ENCODE results near the gene IL37. TPM values are rescaled to one million over a fixed set of nuclear protein-coding genes. Genes with fewer than 3 reads are reported as not detected.

The IL37 gene
- total and polyA plus RNA-seq, 2 donors from 2014 or later = not detected

- H3K9me3 ChIP-seq (ENCODE audit: control insufficient read depth in 2 of 3, insufficient read depth in 1 of 3, low read length in 3 of 3) = no peaks in the 10 kb centered on the region
- H3K36me3 ChIP-seq (ENCODE audit: control insufficient read depth in 2 of 3, insufficient read depth in 3 of 3, low read length in 3 of 3) = no peaks in the 10 kb centered on the region
- no peaks in the 10 kb centered on the region for H3K27me3 ChIP-seq (ENCODE audit: control insufficient read depth, insufficient read depth, low read length)
- H3K4me1 ChIP-seq (ENCODE audit: control insufficient read depth in 2 of 3, insufficient read depth in 2 of 3, low read depth in 1 of 3, low read length in 3 of 3) = no peaks in the 10 kb centered on the region
- H3K9ac ChIP-seq (ENCODE audit: low read length in 3 of 3) = no peak overlapping the region
- DNase-seq (no peak), FAIRE-seq (no peak)
- intact Hi-C loops (cut with DNase I) = no loop called here
- H3K27ac ChIP-seq (ENCODE audit: low read depth in 2 of 2, low read length in 2 of 2) = no peak overlapping the region
- H3K4me3 ChIP-seq (ENCODE audit: low read length in 3 of 3) = no peak overlapping the region
- no peak for TF ChIP-seq CTCF (IDR thresholded peaks at IDR 0.05; ENCODE audit: borderline replicate concordance, extremely low read depth, insufficient read depth)
These were observed 25.5 kb upstream of the IL37 start for GRCh38 chr2:112885506-112885902.

GRCh38 chr2:112886291-112886690 lies 24.7 kb upstream of the IL37 start:
- Histone ChIP-seq H3K4me3 (ENCODE audit: low read length in 3 of 3) (no peak overlapping the region), H3K36me3 (ENCODE audit: control insufficient read depth in 2 of 3, insufficient read depth in 3 of 3, low read length in 3 of 3) (no peaks in the 10 kb centered on the region), H3K27ac (ENCODE audit: low read depth in 2 of 2, low read length in 2 of 2) (no peak overlapping the region), H3K4me1 (ENCODE audit: control insufficient read depth in 2 of 3, insufficient read depth in 2 of 3, low read depth in 1 of 3, low read length in 3 of 3) (no peaks in the 10 kb centered on the region), H3K9ac (ENCODE audit: low read length in 3 of 3) (no peak overlapping the region), H3K9me3 (ENCODE audit: control insufficient read depth in 2 of 3, insufficient read depth in 1 of 3, low read length in 3 of 3) (no peaks in the 10 kb centered on the region), H3K27me3 (ENCODE audit: control insufficient read depth, insufficient read depth, low read length) (no peaks in the 10 kb centered on the region)
- no peak for TF ChIP-seq CTCF (IDR thresholded peaks at IDR 0.05; ENCODE audit: borderline replicate concordance, extremely low read depth, insufficient read depth)
- intact Hi-C loops (cut with DNase I) = no loop called here
- no peak for DNase-seq
- no peak for FAIRE-seq

GRCh38 chr2:112887964-112888749 lies 22.8 kb upstream of the IL37 start:
- intact Hi-C loops (cut with DNase I) = no loop called here
- no peaks in the 10 kb centered on the region for H3K9me3 ChIP-seq (ENCODE audit: control insufficient read depth in 2 of 3, insufficient read depth in 1 of 3, low read length in 3 of 3)

More at GRCh38 chr2:112887964-112888749, 22.8 kb upstream of the IL37 start:
- no peak for FAIRE-seq
- no peaks in the 10 kb centered on the region for H3K4me1 ChIP-seq (ENCODE audit: control insufficient read depth in 2 of 3, insufficient read depth in 2 of 3, low read depth in 1 of 3, low read length in 3 of 3)
- no peak for DNase-seq
- H3K36me3 ChIP-seq (ENCODE audit: control insufficient read depth in 2 of 3, insufficient read depth in 3 of 3, low read length in 3 of 3) = no peaks in the 10 kb centered on the region
- H3K9ac ChIP-seq (ENCODE audit: low read length in 3 of 3) = no peak overlapping the region
- no peak for TF ChIP-seq CTCF (IDR thresholded peaks at IDR 0.05; ENCODE audit: borderline replicate concordance, extremely low read depth, insufficient read depth)
- H3K4me3 ChIP-seq (ENCODE audit: low read length in 3 of 3) = no peak overlapping the region
- H3K27ac ChIP-seq (ENCODE audit: low read depth in 2 of 2, low read length in 2 of 2) = no peak overlapping the region
- no peaks in the 10 kb centered on the region for H3K27me3 ChIP-seq (ENCODE audit: control insufficient read depth, insufficient read depth, low read length)
